ENCODE results near the gene PNLIPRP2.

GRCh38 chr10:116663342-116663741, 42.6 kb downstream of the PNLIPRP2 start:
- TF ChIP-seq ZNF549 (tag by site-specific recombination; IDR thresholded peaks at IDR 0.05): no peak
- TF ChIP-seq ZNF2 (tag by site-specific recombination; IDR thresholded peaks at IDR 0.05): no peak
- TF ChIP-seq CTCF (tag by site-specific recombination; IDR thresholded peaks at IDR 0.05): no peak
- TF ChIP-seq ZBTB1 (tag by site-specific recombination; IDR thresholded peaks at IDR 0.05): no peak
- TF ChIP-seq ZNF239 (tag by site-specific recombination; IDR thresholded peaks at IDR 0.05): no peak
- TF ChIP-seq KLF10 (tag by site-specific recombination; IDR thresholded peaks at IDR 0.05): no peak
- no peak for TF ChIP-seq ZNF777 (tag by site-specific recombination; IDR thresholded peaks at IDR 0.05; ENCODE audit: borderline replicate concordance)
- no peak for TF ChIP-seq SCRT1 (tag by site-specific recombination; IDR thresholded peaks at IDR 0.05; ENCODE audit: borderline replicate concordance)

All from HEK293 (cell line).